Pancreas (tissue), 10 donors: ENCODE measurements around the gene INO80. TPM values are rescaled to one million over a fixed set of nuclear protein-coding genes. Genes with fewer than 3 reads are reported as not detected.
A peak's percentile ranks its signal among the peaks of the same experiment; 100 is the strongest.

Experiments
- ATAC-seq, 4 donors: fragments of 200-7000 bp; cut with Tn5 transposase; one replicate each; pipeline versions ENCODE4 v1.8.0 to v1.9.1; 2020; ENCODE audit warnings: mild to moderate bottlenecking in 4 of 4, moderate library complexity in 4 of 4
- DNase-seq, 6 donors: peaks; one replicate each; pipeline ENCODE4 v3.0.0-alpha.2; 2020
- FAIRE-seq: peaks from 2 replicates; lab custom pipeline; 2012; peaks lifted over from hg19 to GRCh38; lab: Jason Lieb, UNC
- H3K27ac ChIP-seq, 4 donors: fragments of 200-600 bp; sonication (generic); 1 replicate in 3 of 4; 2 replicates in 1 of 4; pipeline versions ENCODE4 v1.5.0 to v1.8.0; 2020
- H3K27me3 ChIP-seq, 4 donors: fragments of 200-600 bp; one replicate each; pipeline ENCODE4 v1.8.0; 2021
- H3K36me3 ChIP-seq, 3 donors: fragments of 200-600 bp; sonication (generic) in 1 of 3; one replicate each; pipeline versions ENCODE4 v1.5.0 to v1.8.0; 2020 to 2021
- H3K4me1 ChIP-seq, 3 donors: fragments of 200-600 bp; one replicate each; pipeline ENCODE4 v1.8.0; 2021
- H3K4me3 ChIP-seq, 4 donors: fragments of 200-600 bp; sonication (generic) in 2 of 4; one replicate each; pipeline versions ENCODE4 v1.5.0 to v1.8.0; 2020 to 2021
- H3K9me3 ChIP-seq, 4 donors: fragments of 200-600 bp; one replicate each; pipeline ENCODE4 v1.8.0; 2021
- CTCF ChIP-seq, 4 donors: fragments of 200-600 bp; sonication (generic) in 3 of 4; IDR thresholded peaks; one replicate each; pipeline versions ENCODE4 v1.5.0 to v1.8.0; 2021; ENCODE audit warnings: antibody characterized with exemption in 4 of 4
- WGBS, 2 donors: extraction: QIAGEN DNeasy Blood & Tissue Kit; methylation state at CpG; one replicate each; pipeline ENCODE4 v1.1.7; 2013; 5-methylcytosine and 5-hydroxymethylcytosine counted together
- intact Hi-C, 3 donors: fragments of 100-400 bp; cut with DNase I; formaldehyde crosslinking; loops; one replicate each; pipeline versions ENCODE4 v1.11.1 to v1.14.2; 2022
- polyA plus RNA-seq, 2 donors: library from polyadenylated mRNA; stranded (reverse); fragments of 200-250 nt; gene quantifications; one replicate each; pipeline ENCODE4 v1.2.3, GENCODE V29; 2013
- total RNA-seq, 6 donors: library from RNA; stranded (reverse); fragmentation: NEBNext Ultra II Directional in 4 of 6; extraction: Animal tissue kit (Norgen Biotek cat#: 25700) in 4 of 6; gene quantifications; one replicate each; pipeline versions ENCODE4 v1.2.1 to v1.2.4, GENCODE V29; 2021 to 2023
- donor health status: healthy with polysubstance abuse.
- donor health status: DM: no; HTN: no; CAD: no; lungs with moderate emphysema.
- donor health status: DM: no; HTN: no; CAD: no.
- donor health status: control.
- donor health status: control.
- donor health status: Bipolar disorder and iron deficiency.
- donor health status: DM: yes; HTN: yes; CAD: no.
- donor health status: DM: no; HTN: no; CAD: no.
- donor health status: DM: no; HTN: no; CAD: no.
- donor health status: DM: yes; HTN: yes; CAD: no.

INO80 gene
- total and polyA plus RNA-seq, 8 donors = 4.7 to 11.7 (median 7.5) TPM

GRCh38 chr15:40976819-40977218 lies 139.3 kb downstream of the INO80 start:
- intact Hi-C loops = no loop called here
- ATAC-seq = no peak
- H3K9me3 ChIP-seq = no peaks in the 10 kb centered on the region
- WGBS, 2 donors = 83 to 88% methylated on average over 7 of the region's 7 CpGs
- no peak for TF ChIP-seq CTCF (IDR thresholded peaks at IDR 0.05)
- no peak overlapping the region for H3K27ac ChIP-seq
- DNase-seq = no peak
- no peak overlapping the region for H3K4me3 ChIP-seq
- peaks cover 0 to 37% (median 17%) of the 10 kb centered on the region in 3 donors for H3K36me3 ChIP-seq
- H3K27me3 ChIP-seq = no peaks in the 10 kb centered on the region
- H3K4me1 ChIP-seq = no peaks in the 10 kb centered on the region
- FAIRE-seq = no peak

GRCh38 chr15:40974879-40975278 lies 141.2 kb downstream of the INO80 start:
- H3K27me3 ChIP-seq = no peaks in the 10 kb centered on the region
- FAIRE-seq (no peak), DNase-seq (no peak), ATAC-seq (peak in 1 of 4 donors; percentile 43)
- H3K4me3 ChIP-seq = no peak overlapping the region
- no peak for TF ChIP-seq CTCF (IDR thresholded peaks at IDR 0.05)
- no peaks in the 10 kb centered on the region for H3K9me3 ChIP-seq
- 47 to 55% methylated on average over 4 of the region's 4 CpGs for WGBS, 2 donors
- no peak overlapping the region for H3K27ac ChIP-seq
- H3K4me1 ChIP-seq = no peaks in the 10 kb centered on the region
- intact Hi-C loops = no loop called here
- peaks cover 0 to 20% (median 9%) of the 10 kb centered on the region in 3 donors for H3K36me3 ChIP-seq

GRCh38 chr15:40969363-40969762 lies 146.7 kb downstream of the INO80 start:
- no peak for DNase-seq
- no peak for TF ChIP-seq CTCF (IDR thresholded peaks at IDR 0.05)
- no peak for ATAC-seq
- no peaks in the 10 kb centered on the region for H3K9me3 ChIP-seq
- 85 to 88% methylated on average over 8 of the region's 8 CpGs for WGBS, 2 donors
- no peak overlapping the region for H3K4me3 ChIP-seq
- H3K27me3 ChIP-seq = no peaks in the 10 kb centered on the region
- FAIRE-seq = no peak
- peaks cover 0 to 13% (median 7%) of the 10 kb centered on the region in 3 donors for H3K4me1 ChIP-seq
- no peaks in the 10 kb centered on the region for H3K36me3 ChIP-seq
- no peak overlapping the region for H3K27ac ChIP-seq
- intact Hi-C loops = no loop called here

GRCh38 chr15:40968290-40969085 lies 147.6 kb downstream of the INO80 start:
- H3K4me1 ChIP-seq = peaks cover 0 to 13% (median 7%) of the 10 kb centered on the region in 3 donors
- ATAC-seq (no peak), DNase-seq (no peak), FAIRE-seq (no peak)
- no peak overlapping the region for H3K27ac ChIP-seq
- no peaks in the 10 kb centered on the region for H3K27me3 ChIP-seq
- 73 to 77% methylated on average over 7 of the region's 7 CpGs for WGBS, 2 donors
- no peaks in the 10 kb centered on the region for H3K9me3 ChIP-seq
- no peak for TF ChIP-seq CTCF (IDR thresholded peaks at IDR 0.05)
- H3K36me3 ChIP-seq = no peaks in the 10 kb centered on the region
- intact Hi-C loops = no loop called here
- no peak overlapping the region for H3K4me3 ChIP-seq

DNA sequence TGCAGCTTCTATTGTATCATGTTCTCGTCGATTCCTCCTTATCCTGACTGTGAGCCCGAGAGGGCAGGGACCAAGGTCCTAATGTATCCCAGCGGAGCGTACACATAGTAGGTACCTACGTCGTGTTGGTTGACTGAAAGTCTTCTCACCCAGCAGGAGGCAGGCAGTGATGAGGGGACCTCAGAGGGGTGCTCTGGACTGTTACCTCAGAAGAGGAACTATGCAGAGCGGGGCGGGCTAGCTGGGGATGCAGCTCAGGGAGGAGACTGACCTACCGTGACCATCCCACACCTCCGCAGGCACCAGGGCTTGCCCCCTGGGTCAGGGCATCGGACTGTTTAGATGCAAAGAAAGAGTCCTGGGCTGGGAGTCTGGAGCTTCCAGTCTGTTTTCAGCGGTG lies 151.4 kb downstream of the INO80 start:
- DNase-seq (no peak), FAIRE-seq (no peak), ATAC-seq (no peak)
- Histone ChIP-seq H3K4me1 (peaks cover 0 to 13% (median 7%) of the 10 kb centered on the region in 3 donors), H3K27me3 (no peaks in the 10 kb centered on the region), H3K9me3 (no peaks in the 10 kb centered on the region), H3K36me3 (no peaks in the 10 kb centered on the region), H3K4me3 (no peak overlapping the region), H3K27ac (no peak overlapping the region)
- intact Hi-C loops = no loop called here
- 80 to 84% methylated on average over 13 of the region's 13 CpGs for WGBS, 2 donors
- no peak for TF ChIP-seq CTCF (IDR thresholded peaks at IDR 0.05)
